Right kidney (tissue), 1 donor: Measurements from ENCODE around the gene MRPS7.
"Not testable (repeated sequence)": the region's sequence is repeated elsewhere in the genome, so short reads cannot be mapped to it uniquely, and the experiment has no call there.

Experiments
- DNase-seq: peaks from one replicate; pipeline ENCODE4 v3.0.0-alpha.2; 2016

MRPS7 gene

DNA sequence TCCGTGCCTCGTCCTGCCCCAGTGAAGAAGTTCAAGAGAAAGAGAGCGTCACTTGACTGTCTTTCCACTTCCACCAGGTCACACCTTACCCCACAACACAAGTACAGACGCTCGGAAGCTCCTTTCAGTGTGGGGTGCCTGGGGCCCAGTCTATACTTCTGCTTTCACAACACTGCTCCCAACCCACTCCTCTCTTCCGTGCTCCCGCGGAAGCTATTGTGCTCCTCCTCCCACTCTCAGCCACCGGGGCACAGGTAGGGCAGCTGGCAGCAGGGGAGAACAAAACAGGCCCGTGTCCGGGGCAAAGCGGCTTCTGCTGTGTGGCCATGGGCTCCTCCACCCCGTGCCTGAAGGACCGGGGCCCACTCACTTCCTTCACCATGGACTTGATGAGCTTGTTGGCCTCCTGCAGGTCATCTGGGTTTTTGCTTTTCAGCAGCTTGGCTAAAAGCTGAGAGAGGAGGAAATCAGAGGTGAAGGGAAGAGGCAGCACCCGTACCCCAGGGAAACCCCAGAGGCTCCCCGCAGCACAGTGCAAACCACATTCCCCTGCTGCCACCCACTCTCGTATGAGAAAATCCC lies 19.1 kb upstream of the MRPS7 start:
- no peak for DNase-seq

DNA sequence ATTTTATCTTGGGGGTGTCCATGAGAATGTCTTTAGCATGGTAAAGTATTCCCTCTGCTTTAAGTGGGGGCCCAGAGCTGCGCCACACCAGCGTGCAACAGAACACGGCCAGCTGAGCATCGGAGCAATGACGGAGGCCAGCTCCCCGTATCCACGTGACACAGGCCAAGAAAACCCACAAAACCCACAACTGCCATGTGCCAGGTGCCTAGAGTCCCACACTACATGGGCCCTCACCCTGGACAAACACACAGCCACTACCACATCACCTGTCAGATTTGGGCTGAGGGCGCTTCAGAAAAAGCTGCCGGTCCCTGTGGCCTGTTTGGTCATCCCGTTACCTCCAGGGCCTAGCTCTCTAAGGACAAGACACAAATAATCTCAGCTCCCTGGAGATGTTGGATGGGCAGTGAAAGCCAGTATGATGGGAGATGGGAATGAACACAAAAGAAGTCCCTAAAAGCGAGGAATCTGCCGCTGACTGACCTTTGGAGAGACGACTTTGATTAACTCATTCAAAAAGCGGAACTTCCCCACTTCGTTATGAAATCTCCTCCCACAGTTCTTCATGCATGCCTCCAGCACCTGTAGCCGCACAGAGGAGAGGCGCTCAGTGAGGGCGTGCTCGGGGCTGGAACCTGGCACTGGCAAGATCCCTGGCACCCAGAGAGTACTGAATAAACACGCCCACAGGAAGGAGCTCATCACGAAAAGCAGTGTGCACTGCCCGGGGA lies 17.4 kb upstream of the MRPS7 start:
- no peak for DNase-seq

DNA sequence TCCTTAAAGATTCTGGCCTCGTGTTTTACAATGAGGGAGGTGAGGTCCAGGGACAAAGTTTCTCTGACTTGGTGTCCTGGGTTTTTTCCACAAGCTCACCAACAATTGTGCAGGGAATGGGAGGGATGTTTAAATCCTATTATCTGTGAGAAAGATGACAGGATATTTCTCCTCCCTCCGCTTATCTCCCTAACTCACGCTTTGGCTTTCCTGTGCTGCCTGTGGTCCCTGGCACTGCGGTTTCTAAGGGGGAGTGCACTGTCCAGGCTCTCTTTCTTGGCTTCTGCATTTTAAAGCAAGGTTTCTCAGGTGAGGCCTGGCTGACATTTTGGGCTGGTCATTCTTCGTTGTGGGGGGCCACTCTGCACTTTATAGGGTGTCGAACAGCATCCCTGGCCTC lies 16.7 kb upstream of the MRPS7 start:
- DNase-seq: no peak

DNA sequence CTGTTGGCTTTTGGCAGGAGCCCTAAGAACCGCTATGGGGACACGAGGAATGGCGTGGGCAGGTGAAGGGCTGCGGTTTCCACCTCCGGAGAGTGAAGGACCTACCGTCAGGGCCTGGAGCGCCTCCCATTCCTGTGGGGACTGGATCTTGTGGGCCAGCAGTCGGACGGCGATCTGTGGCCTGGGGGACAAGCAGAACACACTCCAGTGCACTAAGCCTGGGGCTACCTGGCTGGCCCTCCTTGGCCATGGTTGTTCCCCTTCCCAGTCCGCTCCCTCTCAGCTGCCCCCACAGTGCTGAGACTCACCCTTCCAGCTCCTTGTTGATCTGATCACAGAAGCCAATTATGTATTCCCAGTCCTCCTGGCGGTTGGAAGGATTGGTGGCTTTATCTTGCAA lies 15.3 kb upstream of the MRPS7 start:
- DNase-seq: no peak

DNA sequence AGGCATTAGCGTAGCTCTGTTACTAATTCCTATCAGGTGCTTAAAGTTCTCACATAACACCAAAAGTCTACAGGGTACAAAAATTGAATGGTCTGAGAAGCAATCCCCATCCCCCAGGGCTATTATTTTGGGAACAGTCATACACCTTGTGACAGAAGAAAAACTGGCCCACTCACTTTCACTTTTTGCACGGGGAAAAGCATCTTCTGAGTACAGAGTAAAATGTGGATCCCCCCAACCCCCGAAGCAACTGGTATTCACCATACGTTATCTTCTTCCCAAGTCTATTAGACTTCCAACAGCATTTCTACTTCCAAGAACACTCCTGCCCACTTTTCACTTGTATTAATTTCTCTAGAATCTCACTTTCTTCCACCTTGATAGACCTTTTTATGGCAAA lies 12.1 kb upstream of the MRPS7 start:
- no peak for DNase-seq

DNA sequence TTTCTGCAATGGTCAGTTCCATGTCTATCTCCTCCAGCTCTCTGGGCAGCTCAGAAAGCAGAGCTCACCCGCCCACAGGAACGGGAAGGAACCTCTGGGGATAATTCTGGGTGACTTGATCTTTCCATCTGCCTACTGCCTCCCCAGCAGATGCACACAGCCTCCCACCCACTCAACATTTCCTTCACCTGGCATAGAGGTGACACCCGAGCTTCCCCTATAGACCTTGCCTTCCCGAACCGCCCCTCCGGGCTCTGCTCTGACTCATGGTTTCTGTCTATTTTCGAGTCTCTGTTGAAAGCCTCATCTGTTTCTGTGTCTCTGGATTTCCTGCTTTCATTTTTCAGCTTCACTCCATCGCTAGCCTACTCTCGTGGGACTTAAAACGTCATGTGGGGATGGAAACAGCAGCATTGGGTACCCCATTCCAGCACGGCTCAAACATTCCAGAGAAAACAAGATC lies 11.6 kb upstream of the MRPS7 start:
- no peak for DNase-seq

DNA sequence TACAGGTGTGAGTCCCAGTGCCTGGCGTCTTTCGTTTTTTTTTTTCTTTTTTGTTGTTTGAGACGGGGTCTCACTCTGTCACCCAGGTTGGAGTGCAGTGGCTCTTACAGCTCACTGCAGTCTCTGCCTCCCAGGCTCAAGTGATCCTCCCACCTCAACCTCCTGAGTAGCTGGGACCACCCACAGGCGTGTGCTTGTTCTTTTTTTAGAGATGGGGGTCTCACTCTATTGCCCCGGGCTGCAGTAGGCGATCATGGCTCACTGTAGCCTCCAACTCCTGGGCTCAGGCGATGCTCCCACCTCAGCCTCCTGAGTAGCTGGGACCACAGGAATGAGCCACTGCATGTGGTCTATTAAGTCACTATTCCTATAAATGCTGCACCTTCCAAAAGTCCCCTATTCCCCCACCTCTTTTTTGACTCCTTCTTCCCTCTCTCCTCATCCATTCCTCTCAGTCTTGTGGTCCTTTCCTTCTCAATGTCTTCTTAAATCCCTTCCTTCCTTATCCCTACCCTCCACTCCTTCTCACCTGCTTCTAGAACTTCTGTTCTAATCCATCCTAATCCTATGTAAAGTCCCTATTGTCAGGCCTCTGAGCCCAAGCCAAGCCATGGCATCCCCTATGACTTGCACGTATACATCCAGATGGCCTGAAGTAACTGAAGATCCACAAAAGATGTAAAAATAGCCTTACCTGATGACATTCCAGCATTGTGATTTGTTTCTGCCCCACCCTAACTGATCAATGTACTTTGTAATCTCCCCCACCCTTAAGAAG lies 9.5 kb upstream of the MRPS7 start:
- no peak for DNase-seq

DNA sequence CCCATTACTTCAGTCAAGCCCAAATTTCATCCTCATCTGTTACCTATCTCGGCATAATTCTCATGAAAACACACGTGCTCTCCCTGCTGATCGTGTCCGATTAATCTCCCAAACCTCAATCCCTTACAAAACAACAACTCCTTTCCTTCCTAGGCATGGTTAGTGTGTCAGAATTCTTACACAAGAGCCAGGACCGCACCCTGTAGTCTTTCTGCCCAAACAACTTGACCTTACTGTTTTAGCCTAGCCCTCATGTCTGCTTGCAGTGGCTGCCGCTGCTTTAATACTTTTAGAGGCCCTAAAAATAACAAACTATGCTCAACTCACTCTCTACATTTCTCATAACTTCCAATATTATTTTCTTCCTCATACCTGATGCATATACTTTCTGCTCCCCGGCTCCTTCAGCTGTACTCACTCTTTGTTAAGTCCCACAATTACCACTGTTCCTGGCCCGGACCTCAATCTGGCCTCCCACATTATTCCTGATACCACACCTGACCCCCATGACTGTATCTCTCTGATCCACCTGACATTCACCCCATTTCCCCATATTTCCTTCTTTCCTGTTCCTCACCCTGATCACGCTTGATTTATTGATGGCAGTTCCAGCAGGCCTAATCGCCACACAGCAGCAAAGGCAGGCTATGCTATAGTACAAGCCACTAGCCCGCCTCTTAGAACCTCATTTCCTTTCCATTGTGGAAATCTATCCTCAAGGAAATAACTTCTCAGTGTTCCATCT lies 5.6 kb upstream of the MRPS7 start:
- DNase-seq: not testable (repeated sequence)

DNA sequence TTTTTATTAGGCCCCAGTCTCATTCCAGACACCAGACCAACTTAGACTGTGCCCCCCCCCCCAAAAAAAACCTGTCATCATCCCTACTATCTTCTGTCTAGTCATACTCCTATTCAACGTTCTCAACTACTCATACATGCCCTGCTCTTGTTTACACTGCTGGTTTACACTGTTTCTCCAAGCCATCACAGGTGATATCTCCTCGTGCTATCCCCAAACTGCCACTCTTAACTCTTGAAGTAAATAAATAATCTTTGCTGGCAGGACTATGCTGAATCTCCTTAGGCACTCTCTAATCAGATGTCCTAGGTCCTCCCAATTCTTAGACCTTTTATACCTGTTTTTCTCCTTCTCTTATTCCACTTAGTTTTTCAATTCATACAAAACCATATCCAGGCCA lies 4.5 kb upstream of the MRPS7 start:
- not testable (repeated sequence) for DNase-seq

DNA sequence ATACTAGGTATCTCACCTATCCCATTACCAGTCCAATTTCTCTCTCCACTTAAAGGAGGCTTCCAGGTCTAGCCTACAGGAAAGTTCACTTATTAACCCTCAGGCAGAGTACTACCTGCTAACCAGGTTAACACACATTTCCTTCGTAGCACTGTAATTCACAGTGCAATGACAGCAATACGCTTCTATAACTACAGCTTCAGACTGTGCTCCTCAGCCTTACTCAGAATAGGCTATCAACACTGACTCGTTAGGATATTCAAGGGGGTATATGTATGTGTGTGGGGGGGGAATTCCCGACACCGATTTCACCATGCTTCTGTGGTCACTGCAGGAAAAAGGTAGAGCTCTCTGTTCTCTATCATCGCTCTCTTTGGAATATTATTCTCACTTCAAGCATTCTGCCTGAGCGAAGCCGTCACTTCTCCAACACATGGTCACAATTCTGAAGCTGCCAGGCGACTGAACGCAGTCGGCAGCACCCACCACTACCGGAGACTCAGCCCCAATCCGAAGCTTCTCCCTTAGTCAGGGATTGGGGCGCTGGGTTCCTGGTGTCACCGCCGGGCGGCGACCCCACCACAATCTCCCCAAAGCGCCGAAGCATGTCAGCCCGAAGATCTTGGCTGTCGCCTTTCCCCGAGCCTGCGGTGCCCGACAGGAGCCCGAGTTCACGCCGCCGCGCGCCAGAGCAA lies 891 bp upstream of the MRPS7 start:
- no peak for DNase-seq

DNA sequence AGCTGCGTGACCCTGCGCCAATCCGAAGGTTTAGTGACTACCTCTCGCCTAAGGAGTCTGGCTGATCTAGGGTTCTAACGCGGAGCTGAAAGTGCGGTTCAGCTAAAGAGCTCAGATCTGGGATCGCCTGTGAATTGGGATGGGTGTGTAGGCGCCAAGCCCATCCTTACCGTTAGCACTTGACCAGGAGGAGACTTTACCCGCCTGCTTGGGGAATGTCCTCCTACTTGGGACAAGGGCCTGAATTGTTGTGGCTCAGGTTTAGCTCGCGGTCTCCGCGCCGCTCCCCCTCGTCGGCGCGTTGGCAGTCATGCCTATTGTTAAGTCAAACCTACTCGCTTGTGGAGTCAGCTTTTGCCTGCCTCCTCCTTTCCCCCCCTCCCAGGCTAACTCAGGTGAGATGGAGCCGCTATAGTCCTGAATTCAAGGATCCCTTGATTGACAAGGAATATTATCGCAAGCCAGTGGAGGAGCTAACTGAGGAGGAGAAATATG lies 480 bp downstream of the MRPS7 start:
- no peak for DNase-seq

DNA sequence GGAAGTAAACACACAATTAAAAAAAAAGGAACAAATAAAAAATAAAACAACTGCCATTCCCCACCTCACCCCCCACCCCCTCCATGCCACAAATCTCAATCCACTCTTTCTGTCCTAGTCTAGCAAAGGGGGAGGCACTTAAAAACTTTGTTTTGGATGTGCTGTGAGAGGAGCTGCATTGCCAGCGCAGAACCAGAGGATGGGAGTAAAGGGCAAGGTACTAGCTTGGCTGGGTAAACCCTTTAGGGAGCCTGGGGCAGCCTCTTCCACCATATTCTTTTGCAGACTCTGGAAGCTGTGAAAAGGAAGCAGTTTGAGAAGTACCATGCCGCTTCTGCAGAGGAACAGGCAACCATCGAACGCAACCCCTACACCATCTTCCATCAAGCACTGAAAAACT lies 1.4 kb downstream of the MRPS7 start:
- DNase-seq: no peak

DNA sequence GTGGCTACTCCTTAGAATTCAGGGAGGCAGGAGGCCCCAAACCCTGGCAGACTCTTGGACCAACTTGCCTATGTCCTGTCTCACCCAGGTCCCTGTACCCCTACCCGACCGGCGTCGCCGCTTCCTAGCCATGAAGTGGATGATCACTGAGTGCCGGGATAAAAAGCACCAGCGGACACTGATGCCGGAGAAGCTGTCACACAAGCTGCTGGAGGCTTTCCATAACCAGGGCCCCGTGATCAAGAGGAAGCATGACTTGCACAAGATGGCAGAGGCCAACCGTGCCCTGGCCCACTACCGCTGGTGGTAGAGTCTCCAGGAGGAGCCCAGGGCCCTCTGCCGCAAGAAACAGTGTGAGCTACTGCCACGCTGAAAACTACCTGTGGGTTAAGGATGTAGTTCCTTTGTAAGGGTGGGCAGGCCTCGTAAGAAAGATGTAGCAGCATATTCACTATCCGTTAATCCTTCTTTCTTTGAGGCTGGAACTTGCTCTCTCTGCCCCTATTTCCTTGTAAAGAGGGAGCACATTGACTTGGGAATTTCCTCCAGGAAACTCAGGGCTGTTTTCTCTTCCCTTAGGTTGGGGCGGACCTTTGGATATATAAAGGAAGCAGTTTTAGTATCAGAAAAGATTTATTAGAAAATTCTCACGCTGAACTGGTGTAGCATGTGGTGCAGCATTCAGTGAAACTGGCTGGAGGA lies 4.1 kb downstream of the MRPS7 start:
- no peak for DNase-seq

DNA sequence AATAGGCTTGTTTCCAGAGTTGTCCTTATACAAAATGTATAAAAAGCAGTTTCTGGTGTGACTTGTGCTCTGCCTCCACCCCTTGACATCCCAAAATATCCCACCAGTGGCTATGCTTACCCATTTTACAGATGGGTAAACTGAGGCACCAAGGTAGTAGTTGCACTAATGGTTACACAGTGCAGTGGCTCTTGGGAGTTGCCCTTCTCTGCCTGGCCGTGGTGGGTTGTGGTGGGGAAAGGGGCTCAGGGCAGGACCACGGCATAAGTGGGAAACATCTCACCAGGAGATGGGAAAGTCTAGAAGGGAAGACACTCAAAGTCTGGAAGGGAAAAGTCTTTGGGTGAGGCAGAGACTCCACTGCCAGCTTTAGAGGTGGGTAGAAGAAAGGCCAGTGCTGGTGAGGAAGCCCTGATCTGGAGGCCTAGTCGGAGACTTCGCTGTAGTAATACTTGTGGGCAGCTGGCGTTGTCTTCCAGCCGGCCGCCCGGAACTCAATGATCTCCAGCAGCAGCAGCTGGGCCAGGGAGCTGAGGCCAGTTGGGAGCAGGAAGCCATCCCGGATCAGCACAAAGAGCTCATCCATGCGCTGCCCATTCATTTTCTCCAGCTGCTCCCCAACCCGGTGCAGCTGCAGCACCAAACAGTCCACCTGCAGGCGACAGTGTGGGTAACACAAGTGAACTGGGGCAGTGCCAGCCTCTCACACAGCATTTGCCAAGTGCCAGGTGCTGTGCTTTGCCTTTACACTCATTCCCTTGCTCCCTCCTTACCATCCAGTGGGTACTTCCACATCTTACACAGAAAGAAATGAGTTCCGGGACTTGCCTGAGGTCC lies 4.9 kb downstream of the MRPS7 start:
- DNase-seq: no peak

DNA sequence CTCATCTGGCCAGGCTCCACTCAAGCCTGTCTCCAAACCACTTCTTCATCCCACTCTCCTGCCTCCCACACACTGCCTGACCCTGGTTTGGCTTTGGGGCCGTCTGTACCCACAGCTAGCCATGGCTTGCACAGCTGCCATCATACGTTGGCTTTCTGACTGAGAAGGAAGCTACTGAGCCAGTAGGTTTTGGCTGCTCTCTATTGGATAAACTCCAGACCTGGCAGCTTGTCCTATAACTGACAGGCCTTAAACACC lies 5.4 kb downstream of the MRPS7 start:
- DNase-seq: no peak

DNA sequence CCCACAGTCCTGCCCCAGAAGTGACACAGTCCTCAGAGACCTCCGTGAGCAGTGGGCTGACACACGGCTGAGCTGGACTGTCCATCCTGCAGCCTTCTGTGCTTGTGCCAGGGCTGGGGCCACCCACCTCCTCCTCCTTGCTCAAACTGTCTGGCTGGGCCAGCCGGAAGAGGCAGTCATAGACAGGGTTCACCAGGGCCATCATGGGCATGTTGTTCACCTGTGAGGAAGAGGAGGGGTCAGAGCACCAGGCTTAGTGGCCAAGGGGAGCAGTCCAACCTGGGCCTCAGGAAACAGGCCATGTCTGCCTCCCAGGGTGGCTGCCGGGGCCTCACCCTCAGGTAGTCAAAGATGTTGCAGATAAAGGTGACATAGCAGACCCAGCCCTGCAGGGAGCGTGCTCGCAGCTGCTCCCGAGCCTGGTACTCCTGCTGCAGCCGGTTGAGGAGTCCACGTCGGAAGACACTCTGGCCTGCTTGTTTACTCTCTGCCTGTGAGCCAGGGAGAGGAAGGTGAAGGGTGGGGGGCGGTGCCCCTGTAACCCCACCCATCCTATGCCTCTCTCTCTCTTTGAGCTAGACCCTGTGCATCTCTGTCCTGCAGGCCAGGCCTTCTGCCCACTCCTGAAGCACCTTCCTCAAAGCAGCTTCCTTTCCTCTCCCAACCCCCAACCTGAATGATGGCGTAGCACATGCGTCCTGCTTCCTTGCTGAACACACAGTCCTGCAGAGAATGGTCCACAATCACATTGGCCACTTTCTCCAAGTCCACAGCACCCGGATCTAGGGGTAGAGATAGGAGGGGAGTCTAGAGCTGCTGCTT lies 5.9 kb downstream of the MRPS7 start:
- no peak for DNase-seq

DNA sequence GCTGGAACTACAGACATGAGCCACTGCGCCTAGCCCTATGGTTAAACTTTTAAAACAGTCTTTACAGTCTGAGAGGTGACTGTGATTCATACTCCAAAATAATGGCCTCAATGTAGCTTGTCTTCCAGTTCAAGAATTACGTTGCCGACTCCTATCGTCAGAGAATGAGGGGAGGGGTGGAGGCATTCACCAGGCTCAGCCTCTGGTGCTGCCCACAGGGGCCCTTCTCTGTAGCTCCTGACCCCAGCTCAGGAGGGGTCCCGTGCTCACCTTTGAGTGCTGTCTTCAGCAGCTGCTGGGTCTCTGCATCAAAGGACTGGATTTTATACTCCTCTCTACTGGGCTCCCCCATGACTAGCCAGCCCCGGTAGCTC lies 8.2 kb downstream of the MRPS7 start:
- no peak for DNase-seq

DNA sequence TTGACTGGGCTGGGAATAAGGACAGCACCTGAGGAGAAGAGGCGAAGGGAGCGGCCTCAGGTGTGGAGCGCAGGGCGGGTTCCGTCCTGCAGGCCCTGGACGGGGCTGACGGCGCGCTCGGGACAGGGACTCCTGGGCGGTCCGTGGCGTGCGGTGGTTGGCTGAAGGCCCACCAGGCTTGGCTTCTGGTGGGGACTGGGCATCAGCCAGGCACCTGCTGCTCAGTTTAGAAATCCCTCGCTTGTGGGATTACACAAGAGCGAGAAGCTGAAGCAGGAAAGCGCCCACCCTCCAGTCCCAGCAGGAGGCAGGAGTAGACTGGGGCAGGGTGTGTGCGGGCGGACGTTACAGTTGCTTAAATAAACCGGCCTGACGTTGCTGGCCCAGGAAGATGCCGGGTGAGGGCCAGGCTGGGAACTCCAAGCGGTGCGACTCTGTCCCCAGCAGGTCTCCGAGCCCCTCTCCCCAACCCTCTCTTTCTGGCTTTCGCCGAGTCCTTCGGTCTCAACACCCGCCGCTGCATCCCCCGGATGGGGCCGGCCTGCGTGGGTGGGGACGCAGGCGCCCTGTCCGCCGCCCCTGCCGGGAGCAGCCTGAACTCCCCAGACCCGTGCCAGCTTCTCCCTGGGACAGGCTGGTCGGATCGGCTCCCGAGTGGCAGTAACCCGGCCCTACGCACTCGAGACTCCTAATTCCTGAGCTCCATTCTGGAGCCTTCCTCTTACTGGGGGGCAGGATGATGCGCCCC lies 8.7 kb downstream of the MRPS7 start:
- peak; percentile 94 for DNase-seq

DNA sequence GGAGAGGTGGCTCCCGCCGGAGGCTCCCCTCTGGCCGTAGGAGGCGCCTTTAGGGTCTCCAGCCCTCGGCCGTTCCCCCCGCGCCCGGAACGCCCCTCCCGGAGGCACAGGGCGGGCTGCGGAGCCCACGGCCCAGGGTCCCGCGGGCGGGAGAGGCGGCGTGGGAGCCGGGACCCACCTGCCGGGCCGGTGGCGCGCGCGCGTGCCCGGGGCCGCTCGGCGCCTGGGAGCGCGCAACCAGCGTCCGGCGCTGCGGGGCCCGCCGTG lies 9.2 kb downstream of the MRPS7 start, which contains the start of gene MIF4GD:
Gene MIF4GD (minus strand): TSS at position 266 of the 267 bp plus-strand sequence. CDS start 1,036 bp downstream, outside the sequence.
- DNase-seq: no peak
